ENCODE data around the gene GLYR1. TPM values are rescaled to one million over a fixed set of nuclear protein-coding genes. Genes with fewer than 3 reads are reported as not detected.

Gene GLYR1
- total and polyA plus RNA-seq, 4 donors: 18.1 to 50.2 (median 40.6) TPM

- no peaks in the 10 kb centered on the region for H3K9me3 ChIP-seq (ENCODE audit: control insufficient read depth in 4 of 4, low read length in 3 of 4)
- no peak overlapping the region for H3K9ac ChIP-seq (ENCODE audit: low read depth in 1 of 2, low read length in 2 of 2)
- H3K36me3 ChIP-seq (ENCODE audit: control insufficient read depth in 4 of 4, insufficient read depth in 3 of 4, low read depth in 1 of 4, low read length in 3 of 4): peaks cover 15 to 60% (median 32%) of the 10 kb centered on the region in 4 donors
- DNase-seq (ENCODE audit: low spot score): no peak
- H3K27ac ChIP-seq (ENCODE audit: low read depth in 1 of 2, low read length in 2 of 2): no peak overlapping the region
- 73% methylated on average over 16 of the region's 16 CpGs for WGBS
- no peak overlapping the region for H3K4me3 ChIP-seq (ENCODE audit: low read depth in 1 of 3, low read length in 3 of 3)
- no peaks in the 10 kb centered on the region for H3K4me1 ChIP-seq (ENCODE audit: control insufficient read depth in 4 of 4, insufficient read depth in 4 of 4, low read length in 3 of 4)
- TF ChIP-seq REST (IDR thresholded peaks at IDR 0.05) (no peak), NR2F2 (IDR thresholded peaks at IDR 0.05) (no peak), MAX (IDR thresholded peaks at IDR 0.05) (no peak), RAD21 (IDR thresholded peaks at IDR 0.05) (peak in 1 of 2 donors; percentile 34)
- H3K27me3 ChIP-seq (ENCODE audit: control insufficient read depth in 4 of 4, insufficient read depth in 4 of 4, low read length in 3 of 4): no peaks in the 10 kb centered on the region
Observed at GRCh38 chr16:4814542-4815173, 32.4 kb downstream of the GLYR1 start.

GRCh38 chr16:4814046-4814445, 33.0 kb downstream of the GLYR1 start:
- H3K27me3 ChIP-seq (ENCODE audit: control insufficient read depth in 4 of 4, insufficient read depth in 4 of 4, low read length in 3 of 4): no peaks in the 10 kb centered on the region
- H3K4me3 ChIP-seq (ENCODE audit: low read depth in 1 of 3, low read length in 3 of 3): no peak overlapping the region
- no peaks in the 10 kb centered on the region for H3K4me1 ChIP-seq (ENCODE audit: control insufficient read depth in 4 of 4, insufficient read depth in 4 of 4, low read length in 3 of 4)
- TF ChIP-seq FOXA2 (IDR thresholded peaks at IDR 0.05): no peak
- no peak for TF ChIP-seq GABPA (IDR thresholded peaks at IDR 0.05 in 1 of 2, conservative IDR thresholded peaks at IDR 0.05 in 1 of 2)
- no peak for TF ChIP-seq RXRA (IDR thresholded peaks at IDR 0.05)
- TF ChIP-seq ZBTB33 (IDR thresholded peaks at IDR 0.05): no peak
- TF ChIP-seq RAD21 (IDR thresholded peaks at IDR 0.05): no peak
- no peak for TF ChIP-seq MAX (IDR thresholded peaks at IDR 0.05)
- TF ChIP-seq SP1 (IDR thresholded peaks at IDR 0.05): no peak
- no peak for TF ChIP-seq YY1 (IDR thresholded peaks at IDR 0.05)
- no peak for TF ChIP-seq NR2F2 (IDR thresholded peaks at IDR 0.05)
- no peak for TF ChIP-seq CTCF (IDR thresholded peaks at IDR 0.05; ENCODE audit: low read depth, low read length, missing input control)
- TF ChIP-seq HNF4G (IDR thresholded peaks at IDR 0.05): no peak
- no peak for TF ChIP-seq FOXA1 (IDR thresholded peaks at IDR 0.05)
- no peak for TF ChIP-seq EGR1 (IDR thresholded peaks at IDR 0.05; ENCODE audit: low read depth in 2 of 2)
- no peak for TF ChIP-seq JUND (IDR thresholded peaks at IDR 0.05)
- TF ChIP-seq ATF3 (IDR thresholded peaks at IDR 0.05): no peak
- no peak for TF ChIP-seq REST (IDR thresholded peaks at IDR 0.05)
- no peaks in the 10 kb centered on the region for H3K9me3 ChIP-seq (ENCODE audit: control insufficient read depth in 4 of 4, low read length in 3 of 4)
- H3K36me3 ChIP-seq (ENCODE audit: control insufficient read depth in 4 of 4, insufficient read depth in 3 of 4, low read depth in 1 of 4, low read length in 3 of 4): peaks cover 15 to 61% (median 32%) of the 10 kb centered on the region in 4 donors
- DNase-seq (ENCODE audit: low spot score): no peak
- no peak overlapping the region for H3K9ac ChIP-seq (ENCODE audit: low read depth in 1 of 2, low read length in 2 of 2)
- H3K27ac ChIP-seq (ENCODE audit: low read depth in 1 of 2, low read length in 2 of 2): no peak overlapping the region
